OCI-LY1 (cell line): ENCODE data around the gene SEPTIN2.

Experiments used
- H2AFZ ChIP-seq: fragments of 200-600 bp; sonication (generic), shearing (Covaris generic); 2 replicates; pipeline ENCODE4 v1.6.0; 2014; ENCODE audit warnings: antibody characterized with exemption, mild to moderate bottlenecking, low read length
- H3F3A ChIP-seq: fragments of 200-600 bp; sonication (generic), shearing (Covaris generic); 2 replicates; pipeline ENCODE4 v1.6.0; 2014; ENCODE audit warnings: mild to moderate bottlenecking, antibody characterized with exemption, low read length, moderate library complexity; ENCODE audit not compliant: insufficient read depth
- H3K27ac ChIP-seq: fragments of 200-600 bp; sonication (generic); 2 replicates; pipeline ENCODE4 v1.5.1; 2014; ENCODE audit warnings: low read length, mixed run types, mild to moderate bottlenecking, low read depth; ENCODE audit not compliant: poor library complexity, severe bottlenecking
- H3K27me3 ChIP-seq: fragments of 200-600 bp; sonication (generic); 2 replicates; pipeline ENCODE4 v1.6.0; 2014; ENCODE audit warnings: antibody characterized with exemption, mild to moderate bottlenecking, low read length, moderate library complexity; ENCODE audit not compliant: insufficient read depth
- H3K36me3 ChIP-seq: fragments of 200-600 bp; sonication (generic); 2 replicates; pipeline ENCODE4 v1.6.1; 2014; ENCODE audit warnings: mild to moderate bottlenecking, antibody characterized with exemption, low read length, moderate library complexity, mixed read lengths; ENCODE audit not compliant: insufficient read depth
- H3K4me1 ChIP-seq: fragments of 200-600 bp; sonication (generic); 2 replicates; pipeline ENCODE4 v1.5.1; 2014; ENCODE audit warnings: mild to moderate bottlenecking, low read length, moderate library complexity; ENCODE audit not compliant: insufficient read depth, severe bottlenecking
- H3K4me2 ChIP-seq: fragments of 200-600 bp; sonication (generic), shearing (Covaris generic); 2 replicates; pipeline ENCODE4 v1.6.1; 2014; ENCODE audit warnings: low read length
- H3K4me3 ChIP-seq: fragments of 200-600 bp; sonication (generic); 2 replicates; pipeline ENCODE4 v1.5.1; 2014; ENCODE audit warnings: low read length, low read depth, mild to moderate bottlenecking, mixed read lengths; ENCODE audit not compliant: poor library complexity, severe bottlenecking
- H3K79me2 ChIP-seq: fragments of 200-600 bp; shearing (Covaris generic); 2 replicates; pipeline ENCODE4 v1.6.1; 2016; ENCODE audit warnings: mixed run types, low read length, mixed read lengths; ENCODE audit not compliant: insufficient read depth
- H3K9ac ChIP-seq: fragments of 200-600 bp; sonication (generic), shearing (Covaris generic); 2 replicates; pipeline ENCODE4 v1.6.1; 2014; ENCODE audit warnings: mild to moderate bottlenecking, low read length, mixed read lengths
- H3K9me2 ChIP-seq: fragments of 200-600 bp; sonication (generic), shearing (Covaris generic); 2 replicates; pipeline ENCODE4 v1.6.1; 2014; ENCODE audit warnings: low read depth, mild to moderate bottlenecking, low read length, mixed read lengths
- H3K9me3 ChIP-seq: fragments of 200-600 bp; shearing (Covaris generic); 2 replicates; pipeline ENCODE4 v1.6.1; 2014; ENCODE audit warnings: low read length, mixed read lengths
- H4K20me1 ChIP-seq: fragments of 200-600 bp; sonication (generic), shearing (Covaris generic); 2 replicates; pipeline ENCODE4 v1.6.0; 2016; ENCODE audit warnings: mild to moderate bottlenecking, low read length; ENCODE audit not compliant: insufficient read depth
- CTCF ChIP-seq: fragments of 200-600 bp; sonication (generic), shearing (Covaris generic); IDR thresholded peaks from 2 replicates; pipeline ENCODE4 v1.5.1; 2017; ENCODE audit warnings: mild to moderate bottlenecking, antibody characterized with exemption, low read length, moderate library complexity, mixed read lengths
- EZH2 ChIP-seq: fragments of 200-600 bp; sonication (generic), shearing (Covaris generic); IDR thresholded peaks from 2 replicates; pipeline ENCODE4 v1.8.0; 2017; ENCODE audit warnings: borderline replicate concordance, mixed run types, mild to moderate bottlenecking, antibody characterized with exemption, low read length, moderate library complexity, mixed read lengths

The SEPTIN2 gene

GRCh38 chr2:241344925-241345651, 29.4 kb downstream of the SEPTIN2 start:
- no peaks in the 10 kb centered on the region; the same call in 1 of the 2 replicates for H4K20me1 ChIP-seq
- H3F3A ChIP-seq = no peaks in the 10 kb centered on the region
- no peaks in the 10 kb centered on the region for H3K4me1 ChIP-seq
- no peak overlapping the region for H3K4me2 ChIP-seq
- H3K4me3 ChIP-seq = no peak overlapping the region
- no peak overlapping the region for H2AFZ ChIP-seq
- peaks cover 98% of the 10 kb centered on the region for H3K36me3 ChIP-seq
- no peaks in the 10 kb centered on the region for H3K9me3 ChIP-seq
- no peak overlapping the region for H3K27ac ChIP-seq
- no peaks in the 10 kb centered on the region for H3K79me2 ChIP-seq
- no peak overlapping the region for H3K9ac ChIP-seq
- no peaks in the 10 kb centered on the region for H3K9me2 ChIP-seq
- H3K27me3 ChIP-seq = no peaks in the 10 kb centered on the region
- TF ChIP-seq EZH2 = no peak
- no peak for TF ChIP-seq CTCF

GRCh38 chr2:241349941-241350340, 34.2 kb downstream of the SEPTIN2 start:
- Histone ChIP-seq H3K9me2 (no peaks in the 10 kb centered on the region), H2AFZ (no peak overlapping the region), H3K4me2 (no peak overlapping the region), H3K27ac (no peak overlapping the region), H4K20me1 (no peaks in the 10 kb centered on the region), H3K79me2 (no peaks in the 10 kb centered on the region), H3K27me3 (no peaks in the 10 kb centered on the region), H3K4me3 (no peak overlapping the region), H3K4me1 (peaks cover 2% of the 10 kb centered on the region), H3K36me3 (peaks cover 98% of the 10 kb centered on the region), H3F3A (0 out of 2 replicates have a peak, but pooled peaks cover 11% of the 10 kb centered on the region), H3K9ac (no peak overlapping the region), H3K9me3 (no peaks in the 10 kb centered on the region)
- TF ChIP-seq CTCF = no peak
- TF ChIP-seq EZH2 = no peak

GRCh38 chr2:241350530-241350877, 34.8 kb downstream of the SEPTIN2 start:
- no peaks in the 10 kb centered on the region for H3K27me3 ChIP-seq
- peaks cover 6% of the 10 kb centered on the region for H3K4me1 ChIP-seq
- no peak overlapping the region for H3K4me3 ChIP-seq
- H3K4me2 ChIP-seq = no peak overlapping the region
- H3F3A ChIP-seq = 0 out of 2 replicates have a peak, but pooled peaks cover 11% of the 10 kb centered on the region
- H4K20me1 ChIP-seq = no peaks in the 10 kb centered on the region
- no peak overlapping the region for H3K9ac ChIP-seq
- H3K9me3 ChIP-seq = no peaks in the 10 kb centered on the region
- no peaks in the 10 kb centered on the region for H3K79me2 ChIP-seq
- no peak for TF ChIP-seq CTCF
- no peak for TF ChIP-seq EZH2
- no peaks in the 10 kb centered on the region for H3K9me2 ChIP-seq
- H3K27ac ChIP-seq = no peak overlapping the region
- no peak overlapping the region for H2AFZ ChIP-seq
- peaks cover 95% of the 10 kb centered on the region for H3K36me3 ChIP-seq
